Activated CD4-positive, alpha-beta T cell treated with anti-CD3 and anti-CD28 coated beads, Interleukin-2, amount 10 ng/mL, durations not matched to agents 7 days and 5 days (primary cell): Measurements from ENCODE around the gene XXYLT1. TPM values are rescaled to one million over a fixed set of nuclear protein-coding genes. Genes with fewer than 3 reads are reported as not detected.

Source experiments
- CTCF ChIA-PET: fragments of 350-600 bp; sonication (Branson Sonifier 250); formaldehyde crosslinking; loops from one replicate; lab custom pipeline; 2021; ENCODE audit warnings: antibody characterized with exemption; lab: Charles Lee
- POLR2A ChIA-PET: fragments of 350-600 bp; sonication (Branson Sonifier 250); formaldehyde crosslinking; loops from one replicate; lab custom pipeline; 2021; ENCODE audit warnings: antibody characterized with exemption; lab: Charles Lee
- DNase-seq: peaks from one replicate; pipeline ENCODE4 v3.0.0-alpha.2; 2020
- H3K27ac Mint-ChIP-seq: one replicate; pipeline ENCODE4 v1.8.0; 2021; ENCODE audit warnings: mild to moderate bottlenecking, moderate library complexity, mixed read lengths
- H3K27me3 Mint-ChIP-seq: one replicate; pipeline ENCODE4 v1.8.0; 2021; ENCODE audit warnings: mixed read lengths
- H3K36me3 Mint-ChIP-seq: one replicate; pipeline ENCODE4 v1.8.0; 2021; ENCODE audit warnings: low read depth, mixed read lengths
- H3K4me1 Mint-ChIP-seq: one replicate; pipeline ENCODE4 v1.8.0; 2021; ENCODE audit warnings: mixed read lengths
- H3K4me3 Mint-ChIP-seq: one replicate; pipeline ENCODE4 v1.8.0; 2021; ENCODE audit warnings: mild to moderate bottlenecking, moderate library complexity, mixed read lengths
- H3K9me3 Mint-ChIP-seq: one replicate; pipeline ENCODE4 v1.8.0; 2021; ENCODE audit warnings: mixed read lengths
- total RNA-seq, 2 experiments: library from RNA; stranded (reverse); gene quantifications; one replicate each; pipeline ENCODE4 v1.2.3, GENCODE V29; 2021

XXYLT1 gene
- total RNA-seq, 2 experiments from 2014 or later = 7.7 to 7.8 TPM

- ChIA-PET POLR2A (no interaction called here), CTCF (interaction anchor here (1.4 kb wide), 1 partner anchor 7 kb away, joined by 4 read pairs; no protein-coding TSS in a partner anchor)
- Mint-ChIP-seq H3K4me3 (no peak overlapping the region), H3K27me3 (no peaks in the 10 kb centered on the region), H3K9me3 (no peaks in the 10 kb centered on the region), H3K36me3 (no peaks in the 10 kb centered on the region), H3K27ac (no peak overlapping the region), H3K4me1 (peaks cover 33% of the 10 kb centered on the region)
- DNase-seq = no peak
These were observed 90.4 kb downstream of the XXYLT1 start for GRCh38 chr3:195180490-195181112.

GRCh38 chr3:195179776-195180489, 91.0 kb downstream of the XXYLT1 start:
- no peaks in the 10 kb centered on the region for H3K36me3 Mint-ChIP-seq
- H3K9me3 Mint-ChIP-seq = no peaks in the 10 kb centered on the region
- DNase-seq = no peak
- peak overlapping the region; percentile 38 for H3K27ac Mint-ChIP-seq
- H3K27me3 Mint-ChIP-seq = no peaks in the 10 kb centered on the region
- H3K4me3 Mint-ChIP-seq = no peak overlapping the region
- POLR2A ChIA-PET = no interaction called here
- CTCF ChIA-PET = interaction anchor here (1.2 kb wide), 1 partner anchor 10 kb away, joined by 3 read pairs; no protein-coding TSS in a partner anchor
- H3K4me1 Mint-ChIP-seq = peaks cover 30% of the 10 kb centered on the region

DNA sequence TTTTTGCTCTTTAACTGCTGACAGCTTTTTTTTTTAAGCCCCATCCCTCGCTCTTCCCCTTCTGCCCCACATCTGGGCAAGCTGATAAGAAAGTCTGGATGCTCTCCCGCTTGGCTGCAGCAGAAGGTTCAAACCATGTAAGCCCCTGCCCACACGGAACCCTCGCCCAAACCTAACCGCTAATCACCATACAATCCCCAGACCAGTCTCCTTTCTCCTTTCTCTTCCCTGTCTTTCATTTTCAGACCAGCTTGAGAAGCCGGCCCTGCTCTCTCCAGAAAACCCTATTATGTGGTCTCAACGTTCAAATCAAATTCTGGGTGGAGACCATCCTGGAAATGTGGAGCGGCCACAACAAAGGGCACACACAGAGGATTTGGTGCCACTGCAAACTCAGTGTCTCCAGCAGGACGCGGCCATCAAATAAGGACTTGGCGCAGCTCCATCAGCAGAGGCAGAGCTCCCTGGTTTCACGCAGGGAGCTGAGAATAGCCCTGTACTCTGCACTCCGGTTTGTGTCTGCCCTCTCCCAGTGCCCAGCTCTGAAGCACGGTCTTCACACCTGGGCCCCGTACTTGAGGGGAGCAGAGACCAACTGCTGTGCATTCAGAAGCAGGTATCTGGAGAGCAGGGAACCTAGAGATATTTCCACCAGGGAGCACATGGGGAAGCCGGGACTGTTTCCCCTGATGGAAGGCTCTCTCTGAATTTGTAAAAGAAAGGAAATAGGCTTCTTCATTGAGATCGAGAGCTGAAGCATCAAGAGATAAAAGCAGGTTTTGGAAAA, 92.6 kb downstream of the XXYLT1 start:
- Mint-ChIP-seq H3K27ac (no peak overlapping the region), H3K4me3 (no peak overlapping the region), H3K36me3 (no peaks in the 10 kb centered on the region), H3K9me3 (no peaks in the 10 kb centered on the region), H3K4me1 (peaks cover 24% of the 10 kb centered on the region), H3K27me3 (no peaks in the 10 kb centered on the region)
- ChIA-PET CTCF (interaction anchor here (1.2 kb wide), 1 partner anchor 8 kb away, joined by 3 read pairs; no protein-coding TSS in a partner anchor), POLR2A (no interaction called here)
- no peak for DNase-seq

GRCh38 chr3:195177422-195178123, 93.4 kb downstream of the XXYLT1 start:
- Mint-ChIP-seq H3K4me3 (no peak overlapping the region), H3K27ac (no peak overlapping the region), H3K4me1 (peaks cover 17% of the 10 kb centered on the region), H3K27me3 (no peaks in the 10 kb centered on the region), H3K9me3 (no peaks in the 10 kb centered on the region), H3K36me3 (no peaks in the 10 kb centered on the region)
- DNase-seq = no peak
- ChIA-PET POLR2A (no interaction called here), CTCF (no interaction called here)

DNA sequence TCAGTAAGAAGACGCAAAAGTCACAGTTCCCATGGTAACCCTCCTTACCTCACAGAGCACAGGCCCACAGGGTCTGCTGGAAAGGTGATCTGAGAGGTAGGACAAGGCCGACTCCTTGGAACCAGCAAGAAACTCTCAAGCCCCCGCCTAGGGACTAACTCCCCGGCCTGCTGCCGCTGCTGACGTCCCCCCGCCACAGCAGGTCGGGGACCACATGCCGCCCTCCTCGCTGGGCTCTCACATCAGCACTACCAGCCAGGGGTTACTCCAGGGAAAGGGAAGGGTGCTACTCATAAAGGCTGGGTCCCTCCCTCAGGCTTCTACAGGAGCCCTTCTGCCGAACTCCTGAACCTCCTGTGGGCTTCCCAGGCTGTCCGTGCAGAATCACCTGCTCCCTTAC, 94.2 kb downstream of the XXYLT1 start:
- Mint-ChIP-seq H3K27ac (no peak overlapping the region), H3K27me3 (no peaks in the 10 kb centered on the region), H3K4me1 (peaks cover 9% of the 10 kb centered on the region), H3K4me3 (no peak overlapping the region), H3K9me3 (no peaks in the 10 kb centered on the region), H3K36me3 (no peaks in the 10 kb centered on the region)
- CTCF ChIA-PET = no interaction called here
- POLR2A ChIA-PET = no interaction called here
- DNase-seq = no peak

DNA sequence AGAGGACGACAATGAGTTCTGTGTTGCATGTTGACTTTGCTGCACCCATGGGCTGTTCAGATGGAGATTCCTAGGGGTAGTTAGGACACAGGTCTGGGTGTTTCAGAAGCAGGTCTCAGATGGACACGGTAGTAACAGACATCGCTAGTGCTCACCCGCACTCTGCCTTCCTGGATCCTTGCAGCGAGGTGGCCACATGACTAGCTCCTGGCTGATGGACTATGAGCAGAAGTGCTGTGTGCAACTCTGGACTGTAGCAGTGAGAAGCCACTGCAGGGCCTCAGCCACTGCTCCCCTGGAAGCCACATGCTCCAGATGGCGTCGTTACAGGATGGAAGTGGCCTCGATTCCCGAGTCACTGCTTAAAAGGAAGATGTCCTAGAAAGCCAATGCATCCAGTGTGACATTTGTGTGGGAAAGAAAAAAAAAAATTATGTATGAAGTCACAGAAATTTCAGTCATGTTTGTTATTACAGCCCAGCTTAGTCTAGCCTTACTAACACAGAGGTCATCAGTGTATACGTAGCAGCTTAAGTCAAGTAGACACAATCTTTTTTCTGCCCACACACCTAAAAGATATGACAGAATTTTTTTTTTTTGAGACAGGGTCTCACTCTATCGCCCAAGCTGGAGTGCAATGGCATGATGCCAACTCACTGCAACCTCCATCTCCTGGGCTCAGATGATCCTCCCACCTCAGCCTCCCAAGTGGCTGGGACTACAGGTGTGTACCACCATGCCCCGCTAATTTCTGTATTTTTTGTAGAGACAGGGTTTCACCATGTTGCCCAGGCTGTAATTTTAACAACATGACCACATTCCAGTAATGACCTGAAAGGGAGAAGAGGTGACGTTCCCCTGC, 95.3 kb downstream of the XXYLT1 start:
- ChIA-PET CTCF (no interaction called here), POLR2A (no interaction called here)
- Mint-ChIP-seq H3K27me3 (no peaks in the 10 kb centered on the region), H3K36me3 (no peaks in the 10 kb centered on the region), H3K4me3 (no peak overlapping the region), H3K9me3 (no peaks in the 10 kb centered on the region), H3K27ac (no peak overlapping the region), H3K4me1 (peaks cover 9% of the 10 kb centered on the region)
- DNase-seq = no peak

DNA sequence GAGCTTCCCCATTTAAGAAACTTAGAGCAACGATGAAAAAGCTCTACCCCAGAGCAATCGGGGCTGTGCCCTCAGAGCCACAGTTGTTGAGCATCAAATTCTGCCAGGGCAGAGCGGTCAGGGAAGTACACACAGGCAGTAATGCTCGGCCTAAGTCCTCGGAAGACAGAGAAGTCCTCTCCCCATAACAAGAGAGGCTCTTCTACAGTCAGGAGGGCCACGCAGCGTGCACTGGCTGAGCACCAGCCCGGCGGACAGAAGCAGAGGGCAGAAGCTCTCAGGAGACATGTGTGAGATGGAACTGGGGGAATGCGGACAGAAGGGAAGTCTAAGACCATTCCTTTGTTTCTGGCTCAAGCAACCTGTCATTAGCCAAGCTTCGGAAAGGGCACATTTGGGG, 95.9 kb downstream of the XXYLT1 start:
- H3K4me1 Mint-ChIP-seq = peaks cover 9% of the 10 kb centered on the region
- no peak for DNase-seq
- H3K9me3 Mint-ChIP-seq = no peaks in the 10 kb centered on the region
- POLR2A ChIA-PET = interaction anchor here (0.6 kb wide), 1 partner anchor 16 kb away, joined by 4 read pairs; no protein-coding TSS in a partner anchor
- H3K36me3 Mint-ChIP-seq = no peaks in the 10 kb centered on the region
- H3K27me3 Mint-ChIP-seq = no peaks in the 10 kb centered on the region
- CTCF ChIA-PET = interaction anchor here (1.2 kb wide), 1 partner anchor 10 kb away, joined by 9 read pairs; no protein-coding TSS in a partner anchor
- H3K4me3 Mint-ChIP-seq = no peak overlapping the region
- no peak overlapping the region for H3K27ac Mint-ChIP-seq

DNA sequence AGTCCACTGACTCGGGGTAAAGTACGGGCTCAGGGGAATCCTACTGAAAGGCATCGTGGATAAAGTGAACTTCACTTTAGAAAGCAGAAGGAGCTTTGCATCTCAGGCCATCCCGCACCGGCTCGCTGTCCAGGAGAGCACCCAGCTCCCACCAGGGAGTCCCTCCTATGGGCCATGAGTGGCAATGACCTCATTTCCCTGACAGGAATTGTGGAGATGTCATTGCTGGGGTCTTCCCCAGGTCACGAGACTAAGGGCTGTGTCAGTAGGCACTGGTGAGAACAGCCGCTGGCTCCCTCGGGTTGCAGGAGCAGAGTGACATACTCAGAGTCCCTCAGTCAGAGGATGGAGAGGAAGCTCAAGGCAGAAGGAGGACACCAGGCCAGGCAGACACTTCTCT, 97.3 kb downstream of the XXYLT1 start:
- no peak for DNase-seq
- H3K4me3 Mint-ChIP-seq = no peak overlapping the region
- H3K27ac Mint-ChIP-seq = no peak overlapping the region
- H3K36me3 Mint-ChIP-seq = no peaks in the 10 kb centered on the region
- H3K9me3 Mint-ChIP-seq = no peaks in the 10 kb centered on the region
- ChIA-PET CTCF (interaction anchor here (1.2 to 1.6 kb wide), 3 partner anchors 8 to 12 kb away, joined by 3 to 9 read pairs (median 4); no protein-coding TSS in a partner anchor), POLR2A (no interaction called here)
- no peaks in the 10 kb centered on the region for H3K27me3 Mint-ChIP-seq
- peaks cover 9% of the 10 kb centered on the region for H3K4me1 Mint-ChIP-seq

GRCh38 chr3:195172896-195173295, 98.1 kb downstream of the XXYLT1 start:
- Mint-ChIP-seq H3K36me3 (no peaks in the 10 kb centered on the region), H3K9me3 (no peaks in the 10 kb centered on the region), H3K27me3 (no peaks in the 10 kb centered on the region), H3K4me1 (peaks cover 5% of the 10 kb centered on the region), H3K27ac (no peak overlapping the region), H3K4me3 (no peak overlapping the region)
- CTCF ChIA-PET = interaction anchor here (1.6 kb wide), 1 partner anchor 9 kb away, joined by 4 read pairs; no protein-coding TSS in a partner anchor
- POLR2A ChIA-PET = interaction anchor here (0.6 kb wide), 1 partner anchor 670 kb away, joined by 3 read pairs; no protein-coding TSS in a partner anchor
- DNase-seq = no peak

- DNase-seq = no peak
- Mint-ChIP-seq H3K27ac (no peak overlapping the region), H3K9me3 (no peaks in the 10 kb centered on the region), H3K36me3 (no peaks in the 10 kb centered on the region), H3K27me3 (no peaks in the 10 kb centered on the region), H3K4me3 (no peak overlapping the region), H3K4me1 (peaks cover 1% of the 10 kb centered on the region)
- CTCF ChIA-PET = interaction anchor here (1.6 kb wide), 1 partner anchor 9 kb away, joined by 4 read pairs; no protein-coding TSS in a partner anchor
- POLR2A ChIA-PET = no interaction called here
These were observed 98.8 kb downstream of the XXYLT1 start for GRCh38 chr3:195172039-195172684.
